HG03135 (cell line): ENCODE measurements around the gene MAVS.
A peak's percentile ranks its signal among the peaks of the same experiment; 100 is the strongest.

ENCODE experiments used
- ATAC-seq: cut with Tn5 transposase; IDR thresholded peaks from one replicate; pipeline ENCODE4 v1.9.1; 2021; ENCODE audit warnings: mild to moderate bottlenecking, moderate library complexity; ENCODE audit not compliant: unreplicated experiment

Gene MAVS

GRCh38 chr20:3906744-3907721 lies 60.4 kb downstream of the MAVS start:
- peak; percentile 77 for ATAC-seq

GRCh38 chr20:3908667-3909066 lies 62.0 kb downstream of the MAVS start:
- ATAC-seq = no peak

GRCh38 chr20:3909952-3910366 lies 63.3 kb downstream of the MAVS start:
- no peak for ATAC-seq

GRCh38 chr20:3910853-3911252 lies 64.2 kb downstream of the MAVS start:
- ATAC-seq = no peak

GRCh38 chr20:3911956-3912355 lies 65.3 kb downstream of the MAVS start:
- ATAC-seq = no peak

GRCh38 chr20:3914446-3914845 lies 67.8 kb downstream of the MAVS start:
- no peak for ATAC-seq

- no peak for ATAC-seq
Observed at GRCh38 chr20:3915691-3916090, 69.1 kb downstream of the MAVS start.

- ATAC-seq = no peak
Observed at GRCh38 chr20:3916364-3916763, 69.7 kb downstream of the MAVS start.

- ATAC-seq = no peak
Observed at GRCh38 chr20:3919352-3919751, 72.7 kb downstream of the MAVS start.

- no peak for ATAC-seq
Observed at GRCh38 chr20:3922223-3922982, 75.8 kb downstream of the MAVS start.

- no peak for ATAC-seq
Observed at GRCh38 chr20:3922983-3923339, 76.3 kb downstream of the MAVS start.

- ATAC-seq = no peak
Observed at GRCh38 chr20:3923818-3924217, 77.2 kb downstream of the MAVS start.

GRCh38 chr20:3924304-3925112 lies 77.9 kb downstream of the MAVS start:
- ATAC-seq = no peak

GRCh38 chr20:3925113-3925695 lies 78.6 kb downstream of the MAVS start:
- no peak for ATAC-seq
